Fibroblast of mammary gland (primary cell): ENCODE measurements around the gene ENO2.
"Not testable (repeated sequence)": the region's sequence is repeated elsewhere in the genome, so short reads cannot be mapped to it uniquely, and the experiment has no call there.

Source experiments
- DNase-seq: peaks from one replicate; pipeline ENCODE4 v3.0.0-alpha.2; 2010; ENCODE audit warnings: low read depth
- H3K4me3 ChIP-seq: 2 replicates; pipeline ENCODE4 v1.5.1; 2011; ENCODE audit warnings: low read depth, mild to moderate bottlenecking, low read length, moderate library complexity; ENCODE audit not compliant: control insufficient read depth
- CTCF ChIP-seq: conservative IDR thresholded peaks from 2 replicates; pipeline ENCODE4 v1.5.1; 2011; ENCODE audit warnings: low read depth, low read length, inconsistent platforms; ENCODE audit not compliant: control insufficient read depth, insufficient read depth

Gene ENO2

GRCh38 chr12:6902448-6902847 lies 11.9 kb upstream of the ENO2 start:
- DNase-seq = no peak
- TF ChIP-seq CTCF = no peak
- no peak overlapping the region for H3K4me3 ChIP-seq

GRCh38 chr12:6903722-6904121 lies 10.7 kb upstream of the ENO2 start:
- no peak overlapping the region for H3K4me3 ChIP-seq
- no peak for TF ChIP-seq CTCF

GRCh38 chr12:6904280-6905276 lies 9.8 kb upstream of the ENO2 start, which contains the start of gene LRRC23:
TSS of gene LRRC23 (plus strand) at chr12:6904822. CDS start at chr12:6905634, 812 bp downstream.
- H3K4me3 ChIP-seq = peak within 1 kb of the TSS; percentile 91
- DNase-seq = peak; percentile 93
- no peak for TF ChIP-seq CTCF

More at GRCh38 chr12:6903722-6904121, 10.7 kb upstream of the ENO2 start:
- DNase-seq = no peak

GRCh38 chr12:6905414-6906040 lies 8.9 kb upstream of the ENO2 start:
- peak overlapping the region; percentile 91 for H3K4me3 ChIP-seq
- TF ChIP-seq CTCF = no peak
- no peak for DNase-seq

- DNase-seq, H3K4me3 ChIP-seq: not testable (repeated sequence)
These were observed 6.2 kb upstream of the ENO2 start for GRCh38 chr12:6908141-6908540.

- TF ChIP-seq CTCF = no peak
- DNase-seq = no peak
These were observed 4.8 kb upstream of the ENO2 start for GRCh38 chr12:6909421-6910145.

More at GRCh38 chr12:6909421-6910145, 4.8 kb upstream of the ENO2 start:
- no peak overlapping the region for H3K4me3 ChIP-seq
